Glomerular endothelial cell (primary cell): ENCODE results near the gene ARAP1. TPM values are rescaled to one million over a fixed set of nuclear protein-coding genes. Genes with fewer than 3 reads are reported as not detected.

Experiments used
- DNase-seq: peaks from one replicate; pipeline ENCODE4 v3.0.0-alpha.2; 2011; ENCODE audit warnings: low read depth, low spot score; ENCODE audit errors: extremely low read depth
- total RNA-seq: library from RNA; depleted of rRNA; stranded (reverse); fragments of >200 nt; gene quantifications from 2 replicates; pipeline ENCODE4 v1.2.3, GENCODE V29; 2015

ARAP1 gene
- total RNA-seq, 1 donor from 2014 or later, result 89.8 TPM

GRCh38 chr11:72780296-72781062, 28.3 kb upstream of the ARAP1 start:
- no peak for DNase-seq

GRCh38 chr11:72779495-72780128, 27.4 kb upstream of the ARAP1 start:
- no peak for DNase-seq

GRCh38 chr11:72778535-72779494, 26.6 kb upstream of the ARAP1 start:
- no peak for DNase-seq

- no peak for DNase-seq
These were observed 25.6 kb upstream of the ARAP1 start for GRCh38 chr11:72777755-72778278.

- DNase-seq, result no peak
These were observed 24.9 kb upstream of the ARAP1 start for GRCh38 chr11:72776844-72777754.

- no peak for DNase-seq
These were observed 24.1 kb upstream of the ARAP1 start for GRCh38 chr11:72776117-72776843.

- DNase-seq, result no peak
These were observed 23.3 kb upstream of the ARAP1 start for GRCh38 chr11:72775288-72776110.

- no peak for DNase-seq
These were observed 22.3 kb upstream of the ARAP1 start for GRCh38 chr11:72774499-72774898.

- DNase-seq, result no peak
These were observed 21.5 kb upstream of the ARAP1 start for GRCh38 chr11:72773696-72774095.

- DNase-seq, result no peak
These were observed 21.1 kb upstream of the ARAP1 start for GRCh38 chr11:72773291-72773690.

GRCh38 chr11:72772059-72772458, 19.9 kb upstream of the ARAP1 start:
- DNase-seq, result no peak

GRCh38 chr11:72771507-72771906, 19.3 kb upstream of the ARAP1 start:
- no peak for DNase-seq

- no peak for DNase-seq
These were observed 18.6 kb upstream of the ARAP1 start for GRCh38 chr11:72770799-72771198.

GRCh38 chr11:72769680-72770079, 17.5 kb upstream of the ARAP1 start:
- no peak for DNase-seq

GRCh38 chr11:72768581-72768980, 16.4 kb upstream of the ARAP1 start:
- DNase-seq, result no peak

- no peak for DNase-seq
These were observed 15.2 kb upstream of the ARAP1 start for GRCh38 chr11:72767203-72768062.

- DNase-seq, result no peak
These were observed 14.1 kb upstream of the ARAP1 start for GRCh38 chr11:72766152-72766902.
